Measurements from ENCODE around the gene ATP6V0A1. TPM values are rescaled to one million over a fixed set of nuclear protein-coding genes. Genes with fewer than 3 reads are reported as not detected.
"Not testable (repeated sequence)": the region's sequence is repeated elsewhere in the genome, so short reads cannot be mapped to it uniquely, and the experiment has no call there.

ATP6V0A1 gene
- polyA plus RNA-seq, 3 donors = 44.0 to 51.5 (median 48.6) TPM

- peak in 1 of 3 donors; percentile 80 for DNase-seq (ENCODE audit: low read depth in 3 of 3, low spot score in 2 of 3)
Measured at GRCh38 chr17:42554250-42555121, 95.8 kb downstream of the ATP6V0A1 start.

- no peak for DNase-seq (ENCODE audit: low read depth in 3 of 3, low spot score in 2 of 3)
Measured at GRCh38 chr17:42555122-42555622, 96.5 kb downstream of the ATP6V0A1 start.

GRCh38 chr17:42555961-42556617 is 97.4 kb downstream of the ATP6V0A1 start:
- DNase-seq (ENCODE audit: low read depth in 3 of 3, low spot score in 2 of 3) = not testable (repeated sequence)

- no peak for DNase-seq (ENCODE audit: low read depth in 3 of 3, low spot score in 2 of 3)
Measured at GRCh38 chr17:42559075-42559474, 100.4 kb downstream of the ATP6V0A1 start.

- DNase-seq (ENCODE audit: low read depth in 3 of 3, low spot score in 2 of 3) = no peak
Measured at GRCh38 chr17:42560246-42560645, 101.6 kb downstream of the ATP6V0A1 start.

GRCh38 chr17:42561897-42562387 is 103.3 kb downstream of the ATP6V0A1 start, which contains the start of gene COASY:
COASY (plus strand) TSS chr17:42562148; CDS start chr17:42562623, 475 bp downstream.
- DNase-seq (ENCODE audit: low read depth in 3 of 3, low spot score in 2 of 3) = peak; percentile 94 to 98 (median 96)

- DNase-seq (ENCODE audit: low read depth in 3 of 3, low spot score in 2 of 3) = no peak
Measured at GRCh38 chr17:42562388-42563142, 103.9 kb downstream of the ATP6V0A1 start.

GRCh38 chr17:42563143-42563509 is 104.4 kb downstream of the ATP6V0A1 start:
- no peak for DNase-seq (ENCODE audit: low read depth in 3 of 3, low spot score in 2 of 3)

GRCh38 chr17:42563543-42563942 is 104.9 kb downstream of the ATP6V0A1 start:
- DNase-seq (ENCODE audit: low read depth in 3 of 3, low spot score in 2 of 3) = no peak

GRCh38 chr17:42563950-42564349 is 105.3 kb downstream of the ATP6V0A1 start:
- no peak for DNase-seq (ENCODE audit: low read depth in 3 of 3, low spot score in 2 of 3)

GRCh38 chr17:42564815-42565522 is 106.3 kb downstream of the ATP6V0A1 start:
- no peak for DNase-seq (ENCODE audit: low read depth in 3 of 3, low spot score in 2 of 3)

- no peak for DNase-seq (ENCODE audit: low read depth in 3 of 3, low spot score in 2 of 3)
Measured at GRCh38 chr17:42565523-42566214, 107.0 kb downstream of the ATP6V0A1 start.

GRCh38 chr17:42566215-42566882 is 107.7 kb downstream of the ATP6V0A1 start:
- DNase-seq (ENCODE audit: low read depth in 3 of 3, low spot score in 2 of 3) = no peak

- peak in 2 of 3 donors; percentile 74 to 79 for DNase-seq (ENCODE audit: low read depth in 3 of 3, low spot score in 2 of 3)
Measured at GRCh38 chr17:42566883-42567573, 108.3 kb downstream of the ATP6V0A1 start, which contains the start of gene MLX. MLX (plus strand) TSS chr17:42567100; CDS start chr17:42567125, 25 bp downstream.

GRCh38 chr17:42568341-42569111 is 109.8 kb downstream of the ATP6V0A1 start:
- no peak for DNase-seq (ENCODE audit: low read depth in 3 of 3, low spot score in 2 of 3)

GRCh38 chr17:42571435-42572225 is 113.0 kb downstream of the ATP6V0A1 start:
- no peak for DNase-seq (ENCODE audit: low read depth in 3 of 3, low spot score in 2 of 3)
